Measurements from ENCODE around the gene LCP1. TPM values are rescaled to one million over a fixed set of nuclear protein-coding genes. Genes with fewer than 3 reads are reported as not detected.

The LCP1 gene
- polyA plus RNA-seq, 1 of the 3 experiments (the other 2 are of a cell fraction) = 0.03 TPM

DNA sequence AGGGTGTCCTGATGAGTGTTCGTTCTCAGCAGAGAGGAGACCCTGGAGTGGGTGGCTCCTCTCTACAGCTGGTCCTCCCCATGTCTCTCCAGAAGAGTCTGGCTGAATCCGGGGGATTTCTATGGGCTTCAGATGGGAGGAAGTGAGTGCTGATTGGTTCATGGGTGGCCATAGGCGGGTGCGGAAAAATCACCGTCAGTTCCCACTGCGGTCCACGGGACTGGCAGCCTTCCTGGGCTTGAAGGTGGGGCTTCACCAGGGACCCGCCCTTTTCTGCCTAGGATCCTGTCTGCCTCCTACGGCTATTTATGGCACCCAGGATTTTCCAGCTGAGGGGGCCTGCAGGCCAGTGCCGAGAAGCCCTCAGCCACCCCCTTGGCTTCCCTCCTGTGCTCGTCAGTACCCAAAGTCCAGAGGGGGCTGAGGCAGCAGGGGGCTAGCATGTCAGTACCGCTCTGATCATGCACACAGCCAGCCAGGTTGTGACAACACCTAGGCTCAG is 95.5 kb downstream of the LCP1 start:
- CTCF ChIA-PET = interaction anchor here (0.8 to 1.0 kb wide), 2 partner anchors 8 to 101 kb away, joined by 3 to 4 read pairs; no protein-coding TSS in a partner anchor
- Histone ChIP-seq H3K9me2 (no peaks in the 10 kb centered on the region), H2AFZ (ENCODE audit: low read depth) (no peak overlapping the region)

DNA sequence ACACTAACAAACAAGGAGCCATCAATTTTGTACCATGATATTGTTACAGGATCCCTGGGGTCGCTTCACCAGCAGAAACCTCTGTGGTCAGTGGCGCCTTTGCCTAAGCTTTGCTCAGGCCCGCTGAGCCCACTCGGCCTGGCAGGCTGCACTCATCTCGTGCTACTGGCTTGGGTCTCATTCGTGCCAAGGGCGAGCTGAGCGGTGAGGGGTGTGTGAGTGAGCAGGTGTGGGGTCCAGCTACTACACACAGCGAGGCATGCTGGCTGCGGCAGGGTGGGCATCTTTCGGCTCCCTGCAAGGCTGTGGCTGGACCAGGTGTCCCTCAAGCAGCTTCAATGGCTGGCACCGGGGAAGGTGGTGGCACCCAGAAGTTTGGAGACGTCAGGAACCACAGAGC is 96.2 kb downstream of the LCP1 start:
- POLR2A ChIA-PET = no interaction called here

More for the DNA sequence above, 95.5 kb downstream of the LCP1 start:
- H3K9me3 ChIP-seq = no peaks in the 10 kb centered on the region
- H4K20me1 ChIP-seq (ENCODE audit: insufficient read depth) = no peaks in the 10 kb centered on the region
- no peaks in the 10 kb centered on the region for H3K27me3 ChIP-seq (ENCODE audit: insufficient read depth)
- DNase-seq = no peak
- H3K27ac ChIP-seq (ENCODE audit: low read depth in 2 of 2, low read length in 1 of 2) = no peak overlapping the region
- no peaks in the 10 kb centered on the region for H3K4me1 ChIP-seq (ENCODE audit: control insufficient read depth in 1 of 2, insufficient read depth in 2 of 2, low read depth in 1 of 2, low read length in 1 of 2)
- no peaks in the 10 kb centered on the region for H3K36me3 ChIP-seq (replicated peaks in 1 of 2; ENCODE audit: control insufficient read depth in 1 of 2, insufficient read depth in 2 of 2, low read length in 1 of 2)
- no peaks in the 10 kb centered on the region for H3F3A ChIP-seq (replicated peaks; ENCODE audit: insufficient read depth)
- POLR2A ChIA-PET = no interaction called here
- H3K9ac ChIP-seq = no peak overlapping the region
- H3K79me2 ChIP-seq (ENCODE audit: insufficient read depth) = no peaks in the 10 kb centered on the region
- 100% methylated on average over 1 of the region's 12 CpGs for WGBS (ENCODE audit: low lambda C conversion rate)
- no peak overlapping the region for H3K4me2 ChIP-seq
- TF ChIP-seq FOXJ3 (CRISPR knock-in tag; IDR thresholded peaks at IDR 0.05) (no peak), POLR2AphosphoS5 (IDR thresholded peaks at IDR 0.05; ENCODE audit: low read depth, low read length) (no peak), TEAD4 (IDR thresholded peaks at IDR 0.05; ENCODE audit: borderline replicate concordance, insufficient read depth) (no peak), YY1 (IDR thresholded peaks at IDR 0.05; ENCODE audit: low read depth) (no peak), SIN3A (IDR thresholded peaks at IDR 0.05; ENCODE audit: borderline replicate concordance, low read depth, low read length) (no peak)
- H3K4me3 ChIP-seq (ENCODE audit: low read depth in 2 of 2, low read length in 1 of 2) = no peak overlapping the region

More for the DNA sequence above, 96.2 kb downstream of the LCP1 start:
- Histone ChIP-seq H3K9me3 (no peaks in the 10 kb centered on the region), H3K9me2 (no peaks in the 10 kb centered on the region), H3K27ac (ENCODE audit: low read depth in 2 of 2, low read length in 1 of 2) (no peak overlapping the region), H3F3A (replicated peaks; ENCODE audit: insufficient read depth) (no peaks in the 10 kb centered on the region), H3K4me1 (ENCODE audit: control insufficient read depth in 1 of 2, insufficient read depth in 2 of 2, low read depth in 1 of 2, low read length in 1 of 2) (no peaks in the 10 kb centered on the region), H3K27me3 (ENCODE audit: insufficient read depth) (no peaks in the 10 kb centered on the region), H4K20me1 (ENCODE audit: insufficient read depth) (no peaks in the 10 kb centered on the region), H2AFZ (ENCODE audit: low read depth) (no peak overlapping the region), H3K79me2 (ENCODE audit: insufficient read depth) (no peaks in the 10 kb centered on the region), H3K36me3 (replicated peaks in 1 of 2; ENCODE audit: control insufficient read depth in 1 of 2, insufficient read depth in 2 of 2, low read length in 1 of 2) (no peaks in the 10 kb centered on the region), H3K4me3 (ENCODE audit: low read depth in 2 of 2, low read length in 1 of 2) (no peak overlapping the region), H3K4me2 (no peak overlapping the region), H3K9ac (no peak overlapping the region)
- TF ChIP-seq, protein P1, sequence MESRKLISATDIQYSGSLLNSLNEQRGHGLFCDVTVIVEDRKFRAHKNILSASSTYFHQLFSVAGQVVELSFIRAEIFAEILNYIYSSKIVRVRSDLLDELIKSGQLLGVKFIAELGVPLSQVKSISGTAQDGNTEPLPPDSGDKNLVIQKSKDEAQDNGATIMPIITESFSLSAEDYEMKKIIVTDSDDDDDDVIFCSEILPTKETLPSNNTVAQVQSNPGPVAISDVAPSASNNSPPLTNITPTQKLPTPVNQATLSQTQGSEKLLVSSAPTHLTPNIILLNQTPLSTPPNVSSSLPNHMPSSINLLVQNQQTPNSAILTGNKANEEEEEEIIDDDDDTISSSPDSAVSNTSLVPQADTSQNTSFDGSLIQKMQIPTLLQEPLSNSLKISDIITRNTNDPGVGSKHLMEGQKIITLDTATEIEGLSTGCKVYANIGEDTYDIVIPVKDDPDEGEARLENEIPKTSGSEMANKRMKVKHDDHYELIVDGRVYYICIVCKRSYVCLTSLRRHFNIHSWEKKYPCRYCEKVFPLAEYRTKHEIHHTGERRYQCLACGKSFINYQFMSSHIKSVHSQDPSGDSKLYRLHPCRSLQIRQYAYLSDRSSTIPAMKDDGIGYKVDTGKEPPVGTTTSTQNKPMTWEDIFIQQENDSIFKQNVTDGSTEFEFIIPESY (IDR thresholded peaks at IDR 0.05; ENCODE audit: borderline replicate concordance, low read depth) = no peak
- TF ChIP-seq, protein P2, sequence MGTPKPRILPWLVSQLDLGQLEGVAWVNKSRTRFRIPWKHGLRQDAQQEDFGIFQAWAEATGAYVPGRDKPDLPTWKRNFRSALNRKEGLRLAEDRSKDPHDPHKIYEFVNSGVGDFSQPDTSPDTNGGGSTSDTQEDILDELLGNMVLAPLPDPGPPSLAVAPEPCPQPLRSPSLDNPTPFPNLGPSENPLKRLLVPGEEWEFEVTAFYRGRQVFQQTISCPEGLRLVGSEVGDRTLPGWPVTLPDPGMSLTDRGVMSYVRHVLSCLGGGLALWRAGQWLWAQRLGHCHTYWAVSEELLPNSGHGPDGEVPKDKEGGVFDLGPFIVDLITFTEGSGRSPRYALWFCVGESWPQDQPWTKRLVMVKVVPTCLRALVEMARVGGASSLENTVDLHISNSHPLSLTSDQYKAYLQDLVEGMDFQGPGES (IDR thresholded peaks at IDR 0.05; ENCODE audit: low read depth, low read length) = no peak
- CTCF ChIA-PET = interaction anchor here (0.8 to 1.0 kb wide), 2 partner anchors 9 to 100 kb away, joined by 3 to 4 read pairs; no protein-coding TSS in a partner anchor
- no peak for DNase-seq
- 72% methylated on average over 8 of the region's 13 CpGs for WGBS (ENCODE audit: low lambda C conversion rate)
